ENCODE results near the gene SIRT5. TPM values are rescaled to one million over a fixed set of nuclear protein-coding genes. Genes with fewer than 3 reads are reported as not detected.

The SIRT5 gene
- total RNA-seq, 4 donors from 2014 or later, result 7.5 to 13.3 (median 11.7) TPM

GRCh38 chr6:13539572-13539971 is 34.8 kb upstream of the SIRT5 start:
- Histone ChIP-seq H3K36me3 (no peaks in the 10 kb centered on the region), H3K9me3 (no peaks in the 10 kb centered on the region), H3K27ac (no peak overlapping the region), H3K27me3 (no peaks in the 10 kb centered on the region), H3K4me3 (no peak overlapping the region), H3K4me1 (no peaks in the 10 kb centered on the region)
- TF ChIP-seq EP300 (IDR thresholded peaks at IDR 0.05), result no peak
- TF ChIP-seq CTCF (IDR thresholded peaks at IDR 0.05), result no peak
- no peak for TF ChIP-seq POLR2A (IDR thresholded peaks at IDR 0.05)
- DNase-seq (ENCODE audit: low spot score in 2 of 2), result no peak
- 94 to 96% methylated on average over 1 of the region's 1 CpG for WGBS, 2 donors

GRCh38 chr6:13541496-13541895 is 32.9 kb upstream of the SIRT5 start:
- WGBS, 2 donors, result 96 to 97% methylated on average over 21 to 35 of the region's 35 CpGs
- Histone ChIP-seq H3K27me3 (no peaks in the 10 kb centered on the region), H3K36me3 (no peaks in the 10 kb centered on the region), H3K4me3 (no peak overlapping the region), H3K4me1 (no peaks in the 10 kb centered on the region), H3K27ac (no peak overlapping the region), H3K9me3 (no peaks in the 10 kb centered on the region)
- no peak for DNase-seq (ENCODE audit: low spot score in 2 of 2)
- TF ChIP-seq EP300 (IDR thresholded peaks at IDR 0.05), result no peak
- TF ChIP-seq CTCF (IDR thresholded peaks at IDR 0.05), result no peak
- TF ChIP-seq POLR2A (IDR thresholded peaks at IDR 0.05), result no peak

- TF ChIP-seq POLR2A (IDR thresholded peaks at IDR 0.05), result no peak
- DNase-seq (ENCODE audit: low spot score in 2 of 2), result no peak
- H3K9me3 ChIP-seq, result no peaks in the 10 kb centered on the region
- H3K4me3 ChIP-seq, result no peak overlapping the region
- H3K4me1 ChIP-seq, result no peaks in the 10 kb centered on the region
- H3K36me3 ChIP-seq, result no peaks in the 10 kb centered on the region
- 75 to 77% methylated on average over 11 of the region's 11 CpGs for WGBS, 2 donors
- H3K27me3 ChIP-seq, result no peaks in the 10 kb centered on the region
- no peak overlapping the region for H3K27ac ChIP-seq
Measured at GRCh38 chr6:13544454-13545186, 29.8 kb upstream of the SIRT5 start.

GRCh38 chr6:13545885-13546284 is 28.5 kb upstream of the SIRT5 start:
- no peak overlapping the region for H3K27ac ChIP-seq
- no peaks in the 10 kb centered on the region for H3K27me3 ChIP-seq
- no peaks in the 10 kb centered on the region for H3K9me3 ChIP-seq
- TF ChIP-seq EP300 (IDR thresholded peaks at IDR 0.05), result no peak
- TF ChIP-seq CTCF (IDR thresholded peaks at IDR 0.05), result no peak
- no peak for TF ChIP-seq POLR2A (IDR thresholded peaks at IDR 0.05)
- H3K4me1 ChIP-seq, result no peaks in the 10 kb centered on the region
- H3K36me3 ChIP-seq, result no peaks in the 10 kb centered on the region
- H3K4me3 ChIP-seq, result no peak overlapping the region
- no peak for DNase-seq (ENCODE audit: low spot score in 2 of 2)

GRCh38 chr6:13548500-13549210 is 25.7 kb upstream of the SIRT5 start:
- TF ChIP-seq POLR2A (IDR thresholded peaks at IDR 0.05), result no peak
- TF ChIP-seq CTCF (IDR thresholded peaks at IDR 0.05), result no peak
- no peak for TF ChIP-seq EP300 (IDR thresholded peaks at IDR 0.05)
- H3K4me3 ChIP-seq, result no peak overlapping the region
- no peak overlapping the region for H3K27ac ChIP-seq
- no peak for DNase-seq (ENCODE audit: low spot score in 2 of 2)
- H3K9me3 ChIP-seq, result no peaks in the 10 kb centered on the region
- WGBS, 2 donors, result 65 to 72% methylated on average over 4 of the region's 4 CpGs
- no peaks in the 10 kb centered on the region for H3K27me3 ChIP-seq
- H3K4me1 ChIP-seq, result no peaks in the 10 kb centered on the region
- no peaks in the 10 kb centered on the region for H3K36me3 ChIP-seq

Measured in tibial nerve (tissue), 4 donors.